GM18909 (cell line): ENCODE data around the gene ELAVL3.
"Not testable (repeated sequence)": the region's sequence is repeated elsewhere in the genome, so short reads cannot be mapped to it uniquely, and the experiment has no call there.

Experiments
- ATAC-seq: cut with Tn5 transposase; IDR thresholded peaks from one replicate; pipeline ENCODE4 v1.9.1; 2021; ENCODE audit warnings: mild to moderate bottlenecking; ENCODE audit not compliant: unreplicated experiment, poor library complexity

ELAVL3 gene

DNA sequence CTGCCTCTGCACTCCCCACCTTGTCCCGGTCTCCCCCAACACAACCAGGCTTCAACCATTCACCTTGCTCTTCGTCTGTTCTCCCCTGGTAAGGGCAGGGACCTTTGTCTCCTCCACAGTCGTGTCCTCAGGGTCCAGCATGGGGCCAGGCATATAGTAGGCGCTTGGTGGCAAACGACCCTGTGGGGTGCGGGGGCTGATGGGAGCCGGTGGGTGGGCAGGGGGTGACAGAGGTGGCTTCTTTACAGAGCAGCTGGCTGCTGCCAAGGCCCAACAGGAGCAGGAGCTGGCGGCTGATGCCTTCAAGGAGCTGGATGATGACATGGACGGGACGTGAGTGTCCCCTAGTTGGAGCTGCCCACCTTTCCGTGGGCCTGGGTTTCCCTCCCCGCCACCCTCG is 35.7 kb downstream of the ELAVL3 start:
- ATAC-seq: no peak

- ATAC-seq: no peak
Measured at GRCh38 chr19:11444059-11444458, 36.8 kb downstream of the ELAVL3 start.

GRCh38 chr19:11437955-11438354 is 42.9 kb downstream of the ELAVL3 start:
- no peak for ATAC-seq

DNA sequence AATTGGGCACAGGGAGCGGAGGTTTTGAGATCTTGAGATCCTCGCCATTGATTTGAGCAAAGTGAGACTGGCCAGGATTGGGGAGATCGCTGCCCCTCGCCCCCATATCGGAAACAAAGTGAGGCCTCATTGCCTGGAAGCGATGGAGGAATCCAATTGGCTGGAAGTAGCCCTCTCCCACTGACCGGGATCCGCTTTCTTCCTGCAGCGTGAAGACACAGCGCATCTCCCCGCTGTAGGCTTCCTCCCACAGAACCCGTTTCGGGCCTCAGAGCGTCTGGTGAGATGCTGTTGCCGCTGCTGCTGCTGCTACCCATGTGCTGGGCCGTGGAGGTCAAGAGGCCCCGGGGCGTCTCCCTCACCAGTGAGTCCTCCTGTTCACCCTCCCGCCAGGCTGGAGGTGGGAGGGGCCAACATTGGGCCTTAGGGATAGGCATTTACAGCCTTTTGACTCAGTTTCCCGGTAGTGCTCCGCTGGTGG is 45.0 kb downstream of the ELAVL3 start:
- no peak for ATAC-seq

- ATAC-seq: peak; percentile 90
Measured at GRCh38 chr19:11435057-11435832, 45.6 kb downstream of the ELAVL3 start, which contains the start of the genes ODAD3 and PRKCSH. Gene ODAD3, minus strand, starts transcription at chr19:11435121. Its CDS starts 105 bp downstream, at chr19:11435016. Gene PRKCSH, plus strand, starts transcription at chr19:11435635. Its CDS starts 483 bp downstream, at chr19:11436118.

GRCh38 chr19:11434703-11435056 is 46.2 kb downstream of the ELAVL3 start:
- ATAC-seq: peak; percentile 0

GRCh38 chr19:11433526-11433925 is 47.3 kb downstream of the ELAVL3 start:
- ATAC-seq: not testable (repeated sequence)

- ATAC-seq: no peak
Measured at GRCh38 chr19:11426656-11427055, 54.2 kb downstream of the ELAVL3 start.

DNA sequence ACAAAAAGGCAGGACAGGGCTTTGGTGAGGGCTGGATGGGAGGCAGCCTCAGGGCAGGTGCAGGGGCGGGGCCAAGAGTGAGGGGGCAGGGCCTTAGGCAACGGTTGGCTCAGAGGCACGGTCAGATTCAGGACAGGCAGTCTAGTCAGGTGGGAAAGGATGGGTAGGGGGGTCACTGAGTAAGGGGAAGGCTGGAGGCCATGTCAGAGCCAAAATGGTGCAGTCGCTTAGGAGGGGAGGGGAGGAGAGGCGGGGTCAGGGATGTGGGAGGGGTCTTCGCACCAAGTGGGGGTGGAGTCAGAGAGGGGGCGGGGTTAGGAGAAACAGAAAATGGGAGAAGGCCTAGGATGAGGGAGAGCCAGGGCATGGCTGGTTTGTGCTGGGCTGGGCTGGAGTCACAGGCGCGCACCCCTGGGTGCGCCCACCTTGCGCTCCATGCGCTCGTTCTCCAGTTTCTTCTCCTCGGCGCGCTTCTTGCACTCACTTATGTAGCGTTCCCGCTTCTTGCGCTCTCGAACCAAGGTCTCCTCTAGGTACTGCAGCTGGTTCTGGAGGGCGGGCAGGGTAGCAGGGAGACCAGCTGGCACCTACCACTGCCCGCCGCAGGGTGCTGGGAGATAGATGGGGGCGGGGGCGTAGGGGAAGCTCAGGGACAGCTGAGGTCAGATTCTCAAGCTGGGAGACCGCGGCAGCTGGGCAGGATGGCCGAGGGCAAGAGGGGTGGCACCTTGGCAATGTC is 55.0 kb downstream of the ELAVL3 start:
- ATAC-seq: no peak

DNA sequence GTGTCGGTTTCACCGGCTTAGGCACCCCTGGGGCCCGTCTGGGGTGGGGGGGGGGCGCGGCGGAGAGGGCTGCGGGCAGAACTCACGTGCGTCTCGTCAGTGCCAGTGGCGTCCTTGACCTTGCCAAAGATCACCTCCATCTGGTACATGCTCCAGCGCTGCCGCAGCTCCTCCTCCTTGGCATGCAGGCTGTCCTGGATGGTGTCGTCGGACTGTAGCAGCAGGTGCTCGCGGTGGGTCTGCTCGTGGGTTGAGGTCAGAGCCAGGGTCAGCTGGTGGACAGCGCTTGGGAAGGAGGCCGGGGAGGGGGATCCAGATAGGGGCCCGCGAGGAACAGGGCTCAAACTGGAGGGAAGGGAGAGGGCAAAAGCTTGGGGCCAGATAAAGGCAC is 57.1 kb downstream of the ELAVL3 start:
- no peak for ATAC-seq

GRCh38 chr19:11423164-11423790 is 57.6 kb downstream of the ELAVL3 start:
- no peak for ATAC-seq

DNA sequence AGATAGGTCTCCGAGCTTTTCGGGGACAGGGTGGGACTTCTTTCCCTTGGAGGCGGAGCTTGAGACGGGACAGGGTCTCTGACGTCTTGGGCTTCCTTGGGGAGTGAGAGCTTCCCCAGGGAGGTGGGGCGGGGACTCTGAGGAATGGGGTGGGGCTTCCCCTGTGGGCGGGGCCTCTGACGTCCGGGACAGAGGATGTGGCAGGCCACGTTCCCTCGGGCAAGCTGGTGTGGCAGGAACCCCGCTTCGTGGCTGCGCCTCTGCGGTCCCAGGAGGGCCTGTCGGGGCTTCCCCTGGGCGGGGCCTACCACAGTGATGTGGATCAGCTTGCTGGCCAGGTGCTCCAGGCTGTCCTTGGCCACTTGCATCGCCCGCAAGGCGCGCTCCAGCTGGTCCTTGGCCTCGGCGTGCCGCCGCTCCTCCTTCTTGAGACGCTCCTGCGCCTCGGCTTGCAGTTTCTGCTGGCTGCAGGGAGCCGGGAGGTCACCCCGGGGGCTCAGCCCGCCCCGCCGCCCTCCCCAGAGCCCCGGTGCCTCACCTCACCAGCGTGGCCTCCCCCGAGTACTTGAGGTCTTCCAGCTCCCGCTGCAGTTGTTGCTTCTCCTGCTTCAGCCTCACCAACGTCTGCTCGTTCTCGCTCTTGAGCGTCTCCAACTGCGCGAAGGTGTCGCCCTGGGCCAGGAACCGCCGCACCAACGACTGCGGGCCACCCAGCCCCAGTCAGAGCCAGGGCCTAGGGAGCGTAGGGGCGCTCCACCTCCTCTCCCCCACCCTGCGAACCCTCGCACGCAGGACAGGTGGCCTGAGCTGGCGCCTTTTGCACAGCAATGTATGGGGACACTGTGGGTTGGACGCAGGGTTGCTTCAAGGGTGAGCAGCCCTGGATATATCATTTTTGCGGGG is 58.4 kb downstream of the ELAVL3 start:
- ATAC-seq: peak; percentile 78

GRCh38 chr19:11421371-11422098 is 59.3 kb downstream of the ELAVL3 start:
- peak; percentile 32 for ATAC-seq

GRCh38 chr19:11420429-11421370 is 60.1 kb downstream of the ELAVL3 start:
- ATAC-seq: no peak

GRCh38 chr19:11418549-11419506 is 62.0 kb downstream of the ELAVL3 start, which contains the start of gene RGL3:
Gene RGL3, minus strand, starts transcription at chr19:11419314. Its CDS starts 36 bp downstream, at chr19:11419278.
- ATAC-seq: no peak

GRCh38 chr19:11418094-11418548 is 62.7 kb downstream of the ELAVL3 start:
- ATAC-seq: no peak
